Transverse colon (tissue), 3 donors: ENCODE measurements around the gene ZNF600.
"Not testable (repeated sequence)": the region's sequence is repeated elsewhere in the genome, so short reads cannot be mapped to it uniquely, and the experiment has no call there.

ENCODE experiments used
- CTCF ChIP-seq, 5 experiments: fragments of 200-600 bp in 3 of 5; fragments of 450-650 bp in 2 of 5; sonication (generic) in 3 of 5; IDR thresholded peaks; 1 replicate in 2 of 5; 2 replicates in 3 of 5; pipeline ENCODE4 v1.5.1; 2016 to 2017; ENCODE audit warnings: antibody characterized with exemption in 5 of 5, inconsistent platforms in 3 of 5, mild to moderate bottlenecking in 2 of 5, moderate library complexity in 1 of 5
- EP300 ChIP-seq: sonication (generic); formaldehyde crosslinking; IDR thresholded peaks from one replicate; pipeline ENCODE4 v1.6.1; 2017; ENCODE audit warnings: antibody characterized with exemption, low read depth
- POLR2A ChIP-seq: fragments of 450-650 bp; IDR thresholded peaks from one replicate; pipeline ENCODE4 v1.6.1; 2016; ENCODE audit warnings: antibody characterized with exemption, mild to moderate bottlenecking, moderate library complexity

- TF ChIP-seq POLR2A; EP300; CTCF (IDR thresholded peaks at IDR 0.05): not testable (repeated sequence)
Observed at GRCh38 chr19:52715902-52716301, 70.7 kb downstream of the ZNF600 start.
